NCI-H345 treated with DMSO at 0.1 percent for 48 hours (cell line): ENCODE measurements around the gene PCYT2.

ENCODE experiments used
- DNase-seq: peaks from one replicate; lab custom pipeline; 2025; ENCODE audit not compliant: unreplicated experiment; lab: John Stamatoyannopoulos, UW

Gene PCYT2

GRCh38 chr17:81914103-81914850 is 3.1 kb upstream of the PCYT2 start:
- DNase-seq: no peak

GRCh38 chr17:81913394-81914102 is 2.3 kb upstream of the PCYT2 start:
- no peak for DNase-seq

GRCh38 chr17:81912441-81913309 is 1.5 kb upstream of the PCYT2 start:
- DNase-seq: no peak

GRCh38 chr17:81911969-81912368 is 770 bp upstream of the PCYT2 start:
- DNase-seq: no peak

- no peak for DNase-seq
Observed at GRCh38 chr17:81910840-81911276, 341 bp downstream of the PCYT2 start.

GRCh38 chr17:81909966-81910839 is 996 bp downstream of the PCYT2 start:
- no peak for DNase-seq

- DNase-seq: no peak
Observed at GRCh38 chr17:81909231-81909630, 2.0 kb downstream of the PCYT2 start.

- DNase-seq: no peak
Observed at GRCh38 chr17:81908793-81909192, 2.4 kb downstream of the PCYT2 start.

GRCh38 chr17:81907219-81908145 is 3.7 kb downstream of the PCYT2 start:
- no peak for DNase-seq

- DNase-seq: no peak
Observed at GRCh38 chr17:81906476-81907218, 4.6 kb downstream of the PCYT2 start.

GRCh38 chr17:81905993-81906392 is 5.2 kb downstream of the PCYT2 start:
- no peak for DNase-seq

- no peak for DNase-seq
Observed at GRCh38 chr17:81905424-81905875, 5.7 kb downstream of the PCYT2 start.

GRCh38 chr17:81904600-81905423 is 6.4 kb downstream of the PCYT2 start:
- no peak for DNase-seq

- no peak for DNase-seq
Observed at GRCh38 chr17:81903896-81904599, 7.2 kb downstream of the PCYT2 start.

- DNase-seq: no peak
Observed at GRCh38 chr17:81903415-81903831, 7.8 kb downstream of the PCYT2 start.

GRCh38 chr17:81902653-81903414 is 8.4 kb downstream of the PCYT2 start:
- no peak for DNase-seq
